Sciatic nerve (tissue), 2 donors: ENCODE data around the gene SLC17A4. TPM values are rescaled to one million over a fixed set of nuclear protein-coding genes. Genes with fewer than 3 reads are reported as not detected.

Source experiments
- ATAC-seq: fragments of 200-7000 bp; cut with Tn5 transposase; one replicate; pipeline ENCODE4 v1.9.1; 2020; ENCODE audit warnings: mild to moderate bottlenecking, moderate library complexity
- DNase-seq: peaks from one replicate; pipeline ENCODE4 v3.0.0-alpha.2; 2020; ENCODE audit warnings: low spot score
- intact Hi-C: fragments of 100-400 bp; cut with DNase I; formaldehyde crosslinking; loops from one replicate; pipeline ENCODE4 v1.14.2; 2022
- total RNA-seq: library from RNA; stranded (reverse); fragmentation: NEBNext Ultra II Directional; extraction: Animal tissue kit (Norgen Biotek cat#: 25700); gene quantifications from one replicate; pipeline ENCODE4 v1.2.1, GENCODE V29; 2021
- donor health status: DM: no; HTN: no; CAD: no.
- donor health status: DM: no; HTN: no; CAD: no.

The SLC17A4 gene
- total RNA-seq: not detected

DNA sequence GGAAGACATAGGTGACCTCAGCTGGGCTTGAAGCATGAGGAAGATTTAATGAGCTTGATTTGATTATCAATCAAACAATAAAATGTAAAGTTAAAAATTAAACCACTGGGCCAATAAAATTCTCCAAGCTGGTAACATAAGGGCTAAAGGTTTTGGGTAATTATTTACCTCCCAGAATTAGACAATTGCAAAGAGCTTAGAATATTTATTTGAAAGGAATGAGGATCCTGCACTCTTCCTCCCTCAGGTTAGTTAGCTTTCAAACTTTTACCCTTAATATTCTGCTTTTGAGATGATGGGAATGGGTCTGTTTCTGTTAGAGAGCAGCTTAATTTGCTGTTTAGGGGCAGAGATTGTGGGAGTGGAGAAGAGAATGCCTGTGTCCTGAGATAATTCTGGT is at the start of gene SLC17A4:
Gene SLC17A4 (plus strand): TSS at position 208 of the 400 bp plus-strand sequence. CDS start 7,221 bp downstream, outside the sequence.
- intact Hi-C loops: no loop called here
- ATAC-seq (no peak), DNase-seq (no peak)

DNA sequence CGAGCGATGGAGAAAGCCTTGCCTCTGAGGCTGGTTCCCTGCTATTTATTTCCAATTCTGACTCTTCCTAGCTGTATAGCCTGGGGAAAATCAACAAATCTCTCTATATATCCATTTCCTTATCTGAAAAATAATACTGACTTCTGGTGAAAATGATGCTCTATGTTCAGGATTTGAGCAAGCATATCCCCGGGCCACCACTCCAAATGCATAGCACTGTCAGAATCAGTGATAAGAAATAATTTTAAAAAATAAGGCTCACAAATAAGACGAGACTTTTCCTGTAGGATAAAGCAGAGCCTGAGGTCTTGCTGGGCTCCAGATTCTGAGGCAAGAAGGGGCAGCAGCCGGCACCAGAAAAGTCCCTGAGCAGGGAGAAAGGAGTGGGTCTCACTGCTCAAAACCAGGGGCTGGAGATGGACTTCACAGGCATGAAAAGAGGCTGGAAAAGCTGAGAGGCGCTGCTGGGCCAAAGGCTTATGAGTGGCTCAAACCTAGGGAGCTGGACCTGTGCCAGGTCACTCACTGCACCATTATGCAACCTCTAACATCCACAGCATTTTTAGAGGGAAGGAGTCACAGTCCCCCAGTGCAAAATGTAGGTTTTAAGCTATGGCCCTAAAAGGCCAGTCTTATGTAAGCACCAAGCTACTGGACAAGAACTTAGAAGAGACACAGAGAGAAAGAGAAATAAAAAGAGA is 48.1 kb upstream of the SLC17A4 start:
- DNase-seq (no peak), ATAC-seq (no peak)
- intact Hi-C loops: no loop called here

DNA sequence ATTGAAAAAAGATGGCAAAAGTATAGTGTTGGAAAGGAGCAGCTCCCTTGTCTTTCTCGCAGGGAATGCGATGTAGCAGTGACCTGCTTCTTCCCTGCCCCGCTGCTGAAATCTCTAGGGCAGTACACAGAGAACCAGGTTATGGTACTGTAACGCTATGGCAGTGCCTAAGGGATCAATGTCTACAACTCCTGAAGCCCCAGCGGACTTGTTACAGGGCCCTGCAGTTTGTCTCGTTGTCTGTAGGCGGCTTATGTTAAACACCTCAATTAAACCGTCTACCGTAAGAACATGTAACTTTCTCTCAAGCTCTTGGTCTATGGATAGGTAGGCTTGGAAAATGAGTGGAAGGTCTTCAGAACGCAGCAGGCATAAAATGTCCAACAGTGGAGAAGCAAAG is 44.8 kb upstream of the SLC17A4 start:
- intact Hi-C loops: no loop called here
- ATAC-seq (no peak), DNase-seq (no peak)

DNA sequence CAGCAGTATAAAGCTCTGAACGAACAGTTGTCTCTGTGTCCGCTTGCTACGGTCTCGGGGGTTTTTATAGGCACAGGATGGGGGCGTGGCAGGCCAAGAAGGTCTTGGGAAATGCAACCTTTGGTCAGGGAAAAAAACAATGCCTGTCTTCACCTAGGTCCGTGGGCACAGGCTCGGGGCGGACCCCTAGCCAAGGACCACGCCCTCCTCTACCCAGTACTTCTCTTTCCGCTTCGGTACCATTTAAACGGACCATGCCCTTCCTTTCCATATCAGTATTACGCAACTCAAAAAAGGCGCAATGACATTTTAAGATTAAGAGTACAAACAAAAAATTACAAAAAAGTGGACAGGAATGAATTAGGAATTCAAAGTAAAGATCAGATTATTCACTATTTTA is 44.3 kb upstream of the SLC17A4 start:
- DNase-seq (no peak), ATAC-seq (no peak)
- intact Hi-C loops: no loop called here

DNA sequence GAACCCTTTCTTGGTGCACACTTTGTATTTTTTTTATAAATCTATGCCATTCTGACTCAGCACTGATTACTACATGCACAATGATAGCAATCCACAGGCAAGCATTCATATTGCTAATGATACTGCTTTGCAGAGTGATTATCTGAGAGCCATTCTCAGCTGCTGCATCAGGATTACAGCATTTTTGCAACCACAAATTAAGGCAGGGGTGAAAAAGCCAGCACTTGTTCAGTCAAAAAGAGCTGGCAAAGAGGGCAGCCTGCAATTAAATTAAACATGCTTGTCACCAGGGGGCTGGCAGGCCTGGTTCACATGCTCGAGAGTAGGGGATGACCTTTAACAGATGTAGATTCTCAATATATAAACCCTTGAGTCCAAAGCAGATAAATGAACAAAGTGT is 40.7 kb upstream of the SLC17A4 start:
- DNase-seq (no peak), ATAC-seq (no peak)
- intact Hi-C loops: no loop called here

DNA sequence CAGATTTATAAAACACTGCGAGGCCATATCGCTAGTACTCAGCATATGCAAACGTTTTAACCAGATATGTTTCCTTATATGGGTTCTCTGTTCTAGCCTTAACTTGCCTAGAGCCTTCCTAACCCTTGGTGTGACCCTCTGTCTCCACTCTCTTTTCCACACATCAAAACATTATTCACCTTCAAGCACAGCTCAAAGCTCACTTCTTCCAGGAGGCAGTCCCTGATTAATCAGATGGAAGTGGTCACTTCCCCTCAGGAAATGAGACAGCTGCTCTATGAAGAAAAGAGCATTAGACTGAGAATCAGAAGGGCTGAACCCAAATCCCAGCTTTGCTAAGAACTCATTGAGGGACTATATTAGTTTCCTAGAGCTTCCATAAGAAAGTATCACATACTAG is 39.8 kb upstream of the SLC17A4 start:
- no peak for ATAC-seq
- DNase-seq: no peak
- intact Hi-C loops: no loop called here

GRCh38 chr6:25715794-25716193 is 38.7 kb upstream of the SLC17A4 start:
- no peak for ATAC-seq
- no peak for DNase-seq
- intact Hi-C loops: no loop called here

DNA sequence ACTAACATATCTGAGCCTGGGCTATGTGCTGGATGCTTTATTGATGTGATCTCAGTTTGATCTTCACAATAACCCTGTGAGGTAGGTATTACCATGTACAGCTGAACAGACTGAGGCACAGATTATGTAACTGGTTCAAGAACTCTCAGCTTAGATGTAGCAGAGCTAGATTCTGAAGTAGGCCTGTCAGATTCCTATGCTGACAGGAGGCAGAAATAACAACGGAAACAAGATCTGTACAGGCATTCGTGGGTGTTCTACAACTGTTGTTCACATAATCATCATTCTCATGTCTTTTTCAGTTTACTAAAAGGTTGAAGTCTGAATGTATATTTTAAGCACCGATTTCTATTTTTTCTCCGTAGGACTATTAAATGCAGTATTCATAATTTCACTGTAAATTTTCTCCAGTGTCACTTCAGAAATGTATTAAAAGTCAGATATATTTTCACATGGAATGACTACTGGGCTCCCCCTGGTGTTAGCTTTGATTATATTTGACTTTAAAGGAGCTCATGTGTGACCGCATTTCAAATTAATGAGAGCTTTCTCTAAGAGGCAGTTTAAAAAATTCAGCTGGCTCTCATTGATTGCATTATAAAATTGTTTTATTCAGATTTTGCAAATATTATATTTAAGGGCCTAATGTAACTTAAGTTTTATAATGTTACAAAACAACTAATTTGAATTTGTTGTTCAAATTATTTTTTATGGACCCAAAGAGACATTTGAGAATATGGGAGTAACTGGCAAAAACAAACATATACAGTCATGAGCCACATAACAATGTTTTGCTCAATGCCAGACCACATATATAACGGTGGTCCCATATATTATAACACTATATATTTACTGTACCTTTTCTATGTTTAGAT is 36.4 kb upstream of the SLC17A4 start:
- ATAC-seq (no peak), DNase-seq (no peak)
- intact Hi-C loops: no loop called here

GRCh38 chr6:25726122-25726911 is 28.2 kb upstream of the SLC17A4 start:
- intact Hi-C loops: no loop called here
- no peak for ATAC-seq
- DNase-seq: no peak

DNA sequence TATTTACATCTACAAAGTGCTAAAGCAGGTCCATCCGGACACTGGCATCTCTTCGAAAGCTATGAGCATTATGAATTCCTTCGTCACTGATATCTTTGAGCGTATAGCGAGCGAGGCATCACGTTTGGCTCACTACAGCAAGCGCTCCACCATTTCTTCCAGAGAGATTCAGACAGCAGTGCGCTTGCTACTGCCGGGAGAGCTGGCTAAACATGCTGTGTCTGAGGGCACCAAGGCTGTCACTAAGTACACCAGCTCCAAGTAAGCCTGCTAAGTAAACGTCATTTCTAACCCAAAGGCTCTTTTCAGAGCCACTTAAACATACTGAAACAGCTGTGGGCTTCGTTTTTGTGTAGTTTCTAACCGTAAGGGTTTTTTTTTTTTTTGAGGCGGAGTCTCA is 27.5 kb upstream of the SLC17A4 start:
- intact Hi-C loops: no loop called here
- no peak for ATAC-seq
- no peak for DNase-seq

- intact Hi-C loops: no loop called here
- no peak for DNase-seq
- no peak for ATAC-seq
Observed at GRCh38 chr6:25730907-25731306, 23.6 kb upstream of the SLC17A4 start.

- ATAC-seq: no peak
- intact Hi-C loops: no loop called here
- no peak for DNase-seq
Observed at GRCh38 chr6:25731721-25732120, 22.8 kb upstream of the SLC17A4 start.

- intact Hi-C loops: no loop called here
- DNase-seq (no peak), ATAC-seq (no peak)
Observed at GRCh38 chr6:25732468-25733198, 21.9 kb upstream of the SLC17A4 start.

DNA sequence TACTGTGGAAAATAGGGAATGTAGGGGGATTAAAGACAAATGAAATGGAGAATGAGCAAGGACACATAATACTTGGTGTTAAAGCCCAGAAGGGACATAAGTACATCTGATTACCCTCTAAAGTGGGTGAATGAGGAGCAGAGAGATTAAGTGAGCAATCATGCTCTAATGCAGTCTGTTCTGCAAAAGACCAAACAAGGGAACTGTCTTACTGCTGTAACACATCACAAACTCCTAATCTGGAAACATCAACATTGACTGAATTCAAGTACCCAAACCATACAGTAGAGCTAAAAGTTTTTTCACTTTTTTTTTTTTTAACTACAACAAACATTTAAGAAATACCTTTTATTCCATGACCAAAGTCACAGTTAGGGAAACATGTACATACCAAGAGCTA is 19.3 kb upstream of the SLC17A4 start:
- DNase-seq: no peak
- intact Hi-C loops: no loop called here
- no peak for ATAC-seq

GRCh38 chr6:25743868-25744267 is 10.7 kb upstream of the SLC17A4 start:
- intact Hi-C loops: no loop called here
- ATAC-seq (no peak), DNase-seq (no peak)

GRCh38 chr6:25745836-25746235 is 8.7 kb upstream of the SLC17A4 start:
- no peak for ATAC-seq
- intact Hi-C loops: no loop called here
- no peak for DNase-seq

DNA sequence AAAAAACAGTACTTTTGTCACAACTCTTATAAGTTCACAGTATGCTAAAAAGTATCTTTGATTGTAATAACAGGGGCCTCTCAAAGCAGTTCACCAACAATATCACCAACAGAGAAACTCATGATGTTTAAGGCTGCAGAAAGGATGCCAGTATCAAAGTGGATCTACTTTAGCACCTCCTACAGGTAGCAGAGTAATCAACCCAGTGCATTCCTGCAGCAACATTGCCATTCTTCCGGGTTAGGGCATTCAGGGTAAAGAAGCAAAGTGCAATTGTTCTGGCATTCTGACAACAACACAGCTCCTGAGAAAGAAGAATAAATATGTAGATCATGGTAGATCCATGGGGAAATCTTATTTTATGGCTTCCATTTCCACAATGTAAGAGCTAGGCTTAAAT is 7.6 kb upstream of the SLC17A4 start:
- ATAC-seq (no peak), DNase-seq (no peak)
- intact Hi-C loops: no loop called here

DNA sequence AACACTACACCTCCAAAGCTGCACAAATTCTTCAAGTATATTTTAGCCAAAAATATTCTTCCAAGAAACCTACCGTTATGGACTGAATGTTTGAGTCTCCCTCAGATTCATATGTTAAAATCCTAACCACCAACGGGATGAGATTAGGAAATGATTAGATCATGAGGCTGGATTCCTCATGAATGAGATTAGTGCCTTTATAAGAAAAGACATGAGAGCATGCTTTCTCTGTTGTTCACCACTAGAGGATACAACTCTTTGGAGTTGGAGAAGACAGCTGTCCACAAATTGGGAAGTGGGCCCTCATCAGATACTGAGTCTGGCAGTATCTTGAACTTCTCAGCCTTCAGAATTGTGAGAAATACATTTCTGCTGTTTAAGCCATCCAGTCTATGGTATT is 7.1 kb upstream of the SLC17A4 start:
- ATAC-seq (no peak), DNase-seq (no peak)
- intact Hi-C loops: no loop called here

DNA sequence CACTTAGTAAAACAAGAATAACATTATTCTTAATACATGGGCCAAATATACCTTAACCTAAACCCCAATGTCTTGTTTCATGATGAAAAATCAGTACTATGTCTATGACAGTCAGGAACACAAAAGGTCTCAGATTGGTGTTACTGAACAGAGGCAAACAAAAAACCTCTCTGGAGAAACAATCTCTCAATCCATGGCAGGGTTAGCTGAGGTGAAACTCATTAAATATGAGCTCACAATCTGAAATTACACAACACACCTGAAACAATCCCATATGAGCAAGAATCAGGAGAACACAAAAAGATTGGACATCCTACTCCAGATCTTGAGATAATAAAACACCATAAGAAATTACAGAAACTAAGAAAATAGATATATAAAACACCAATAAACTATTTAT is 6.5 kb upstream of the SLC17A4 start:
- intact Hi-C loops: no loop called here
- DNase-seq (no peak), ATAC-seq (no peak)
